SU-DHL-6 (cell line): Measurements from ENCODE around the gene HOXB6.

Experiments used
- EZH2phosphoT487 ChIP-seq: fragments of 200-600 bp; sonication (generic), shearing (Covaris generic); conservative IDR thresholded peaks from 2 replicates; pipeline ENCODE4 v1.6.1; 2018; ENCODE audit warnings: mild to moderate bottlenecking, antibody characterized with exemption, low read length, moderate library complexity, mixed read lengths
- TF ChIP-seq, protein P1 (sequence below): fragments of 200-600 bp; sonication (generic); IDR thresholded peaks from one replicate; pipeline ENCODE4 v1.5.1; 2017; ENCODE audit warnings: antibody characterized with exemption, mild to moderate bottlenecking, low read length, moderate library complexity; ENCODE audit not compliant: insufficient read depth, poor library complexity, severe bottlenecking

DNA sequence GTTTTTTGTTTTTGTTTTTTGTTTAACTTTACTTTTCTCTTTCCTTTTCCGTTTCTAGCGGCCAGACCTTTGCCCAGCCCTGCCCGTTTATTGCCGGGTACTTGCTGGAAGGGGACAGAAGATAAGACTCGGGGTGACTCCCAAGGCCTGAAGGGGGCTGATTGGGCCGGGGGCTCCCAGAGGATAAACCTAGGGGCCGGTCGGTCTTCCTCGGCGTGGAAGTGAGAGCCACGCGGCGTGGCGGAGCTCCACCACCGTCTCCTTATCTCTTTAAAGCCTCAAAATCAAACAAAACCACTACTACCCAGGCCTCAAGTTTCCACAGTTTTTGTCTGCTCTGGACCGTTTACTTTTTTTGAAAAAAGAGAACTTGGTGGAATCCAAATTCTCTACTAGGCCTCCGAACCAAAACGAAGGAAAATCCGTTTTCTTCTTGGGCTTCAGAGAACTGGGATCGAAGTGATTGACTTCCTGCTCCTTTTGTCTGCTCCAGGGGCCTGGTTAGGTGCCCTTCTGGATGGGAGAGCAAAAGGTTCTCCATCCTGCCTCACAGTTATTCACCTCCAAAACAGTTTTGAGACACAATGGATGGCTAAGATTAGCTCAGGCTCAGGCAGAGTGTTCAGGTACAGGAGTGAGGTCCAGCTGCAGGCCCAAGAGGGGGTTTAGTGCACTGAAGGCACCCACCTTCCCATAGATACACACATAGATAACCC is 29.9 kb upstream of the HOXB6 start:
- TF ChIP-seq, protein P1, sequence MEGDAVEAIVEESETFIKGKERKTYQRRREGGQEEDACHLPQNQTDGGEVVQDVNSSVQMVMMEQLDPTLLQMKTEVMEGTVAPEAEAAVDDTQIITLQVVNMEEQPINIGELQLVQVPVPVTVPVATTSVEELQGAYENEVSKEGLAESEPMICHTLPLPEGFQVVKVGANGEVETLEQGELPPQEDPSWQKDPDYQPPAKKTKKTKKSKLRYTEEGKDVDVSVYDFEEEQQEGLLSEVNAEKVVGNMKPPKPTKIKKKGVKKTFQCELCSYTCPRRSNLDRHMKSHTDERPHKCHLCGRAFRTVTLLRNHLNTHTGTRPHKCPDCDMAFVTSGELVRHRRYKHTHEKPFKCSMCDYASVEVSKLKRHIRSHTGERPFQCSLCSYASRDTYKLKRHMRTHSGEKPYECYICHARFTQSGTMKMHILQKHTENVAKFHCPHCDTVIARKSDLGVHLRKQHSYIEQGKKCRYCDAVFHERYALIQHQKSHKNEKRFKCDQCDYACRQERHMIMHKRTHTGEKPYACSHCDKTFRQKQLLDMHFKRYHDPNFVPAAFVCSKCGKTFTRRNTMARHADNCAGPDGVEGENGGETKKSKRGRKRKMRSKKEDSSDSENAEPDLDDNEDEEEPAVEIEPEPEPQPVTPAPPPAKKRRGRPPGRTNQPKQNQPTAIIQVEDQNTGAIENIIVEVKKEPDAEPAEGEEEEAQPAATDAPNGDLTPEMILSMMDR = no peak
- TF ChIP-seq EZH2phosphoT487 = no peak
